HepG2 (cell line): ENCODE measurements around the gene AP3M1. TPM values are rescaled to one million over a fixed set of nuclear protein-coding genes. Genes with fewer than 3 reads are reported as not detected.

Source experiments
- FOXJ3 ChIP-seq: sonication (generic); formaldehyde crosslinking; IDR thresholded peaks from 2 replicates; pipeline ENCODE4 v1.4.0; 2020; ENCODE audit warnings: missing genetic modification reagents, mild to moderate bottlenecking, borderline replicate concordance
- MXD3 ChIP-seq: IDR thresholded peaks from 2 replicates; pipeline ENCODE4 v1.6.1; 2016; ENCODE audit warnings: mild to moderate bottlenecking, missing biosample characterization, missing genetic modification reagents
- ZNF609 ChIP-seq: sonication (generic); formaldehyde crosslinking; IDR thresholded peaks from 2 replicates; pipeline ENCODE4 v1.4.0; 2020; ENCODE audit warnings: mild to moderate bottlenecking, missing genetic modification reagents, borderline replicate concordance
- ZNF672 ChIP-seq: sonication (generic); formaldehyde crosslinking; IDR thresholded peaks from 2 replicates; pipeline ENCODE4 v1.8.1; 2022; ENCODE audit warnings: missing genetic modification reagents
- polyA plus RNA-seq, 8 experiments: library from polyadenylated mRNA; depleted of rRNA in 3 of 8; stranded (reverse) in 7 of 8; unstranded in 1 of 8; fragments of >200 nt; fragmentation: Illumina TruSeq in 4 of 8; extraction: Trizol in 4 of 8; gene quantifications; 2 replicates each; pipeline versions ENCODE4 v1.2.1 to v1.2.3, GENCODE V29; 2011 to 2016; ENCODE audit warnings: low read depth in 4 of 8, missing spikeins in 1 of 8, mixed read lengths in 1 of 8; ENCODE audit not compliant: insufficient read depth in 1 of 8
- total RNA-seq, 5 experiments: library from RNA; depleted of rRNA; stranded (reverse); fragments of >200 nt; fragmentation: Illumina TruSeq; extraction: Trizol; gene quantifications; 2 replicates each; pipeline ENCODE4 v1.2.3, GENCODE V29; 2016; ENCODE audit warnings: low read depth in 1 of 5
- TF ChIP-seq, protein P1 (sequence below): sonication (generic); formaldehyde crosslinking; IDR thresholded peaks from 2 replicates; pipeline ENCODE4 v1.4.0; 2020; ENCODE audit warnings: low read depth, missing genetic modification reagents

The AP3M1 gene
- total and polyA plus RNA-seq, 2 of the 13 experiments (the other 11 are each of a cell fraction or from before 2014, with no cell fraction given): 29.0 to 31.6 TPM

- TF ChIP-seq ZNF609 (CRISPR knock-in tag) (no peak), MXD3 (CRISPR knock-in tag) (no peak), ZNF672 (no peak), FOXJ3 (no peak)
- TF ChIP-seq, protein P1, sequence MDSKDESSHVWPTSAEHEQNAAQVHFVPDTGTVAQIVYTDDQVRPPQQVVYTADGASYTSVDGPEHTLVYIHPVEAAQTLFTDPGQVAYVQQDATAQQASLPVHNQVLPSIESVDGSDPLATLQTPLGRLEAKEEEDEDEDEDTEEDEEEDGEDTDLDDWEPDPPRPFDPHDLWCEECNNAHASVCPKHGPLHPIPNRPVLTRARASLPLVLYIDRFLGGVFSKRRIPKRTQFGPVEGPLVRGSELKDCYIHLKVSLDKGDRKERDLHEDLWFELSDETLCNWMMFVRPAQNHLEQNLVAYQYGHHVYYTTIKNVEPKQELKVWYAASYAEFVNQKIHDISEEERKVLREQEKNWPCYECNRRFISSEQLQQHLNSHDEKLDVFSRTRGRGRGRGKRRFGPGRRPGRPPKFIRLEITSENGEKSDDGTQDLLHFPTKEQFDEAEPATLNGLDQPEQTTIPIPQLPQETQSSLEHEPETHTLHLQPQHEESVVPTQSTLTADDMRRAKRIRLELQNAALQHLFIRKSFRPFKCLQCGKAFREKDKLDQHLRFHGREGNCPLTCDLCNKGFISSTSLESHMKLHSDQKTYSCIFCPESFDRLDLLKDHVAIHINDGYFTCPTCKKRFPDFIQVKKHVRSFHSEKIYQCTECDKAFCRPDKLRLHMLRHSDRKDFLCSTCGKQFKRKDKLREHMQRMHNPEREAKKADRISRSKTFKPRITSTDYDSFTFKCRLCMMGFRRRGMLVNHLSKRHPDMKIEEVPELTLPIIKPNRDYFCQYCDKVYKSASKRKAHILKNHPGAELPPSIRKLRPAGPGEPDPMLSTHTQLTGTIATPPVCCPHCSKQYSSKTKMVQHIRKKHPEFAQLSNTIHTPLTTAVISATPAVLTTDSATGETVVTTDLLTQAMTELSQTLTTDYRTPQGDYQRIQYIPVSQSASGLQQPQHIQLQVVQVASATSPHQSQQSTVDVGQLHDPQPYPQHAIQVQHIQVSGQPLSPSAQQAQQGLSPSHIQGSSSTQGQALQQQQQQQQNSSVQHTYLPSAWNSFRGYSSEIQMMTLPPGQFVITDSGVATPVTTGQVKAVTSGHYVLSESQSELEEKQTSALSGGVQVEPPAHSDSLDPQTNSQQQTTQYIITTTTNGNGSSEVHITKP: no peak
- TF ChIP-seq, all 625 proteins: peak for 0
These were observed 27.6 kb upstream of the AP3M1 start (continued) for GRCh38 chr10:74178042-74178791.
